GM21737 (cell line): ENCODE measurements around the gene BAZ1A.
"Not testable (repeated sequence)": the region's sequence is repeated elsewhere in the genome, so short reads cannot be mapped to it uniquely, and the experiment has no call there.

Experiments used
- ATAC-seq: cut with Tn5 transposase; IDR thresholded peaks from one replicate; pipeline ENCODE4 v1.9.1; 2021; ENCODE audit warnings: mild to moderate bottlenecking, moderate library complexity; ENCODE audit not compliant: unreplicated experiment

The BAZ1A gene

DNA sequence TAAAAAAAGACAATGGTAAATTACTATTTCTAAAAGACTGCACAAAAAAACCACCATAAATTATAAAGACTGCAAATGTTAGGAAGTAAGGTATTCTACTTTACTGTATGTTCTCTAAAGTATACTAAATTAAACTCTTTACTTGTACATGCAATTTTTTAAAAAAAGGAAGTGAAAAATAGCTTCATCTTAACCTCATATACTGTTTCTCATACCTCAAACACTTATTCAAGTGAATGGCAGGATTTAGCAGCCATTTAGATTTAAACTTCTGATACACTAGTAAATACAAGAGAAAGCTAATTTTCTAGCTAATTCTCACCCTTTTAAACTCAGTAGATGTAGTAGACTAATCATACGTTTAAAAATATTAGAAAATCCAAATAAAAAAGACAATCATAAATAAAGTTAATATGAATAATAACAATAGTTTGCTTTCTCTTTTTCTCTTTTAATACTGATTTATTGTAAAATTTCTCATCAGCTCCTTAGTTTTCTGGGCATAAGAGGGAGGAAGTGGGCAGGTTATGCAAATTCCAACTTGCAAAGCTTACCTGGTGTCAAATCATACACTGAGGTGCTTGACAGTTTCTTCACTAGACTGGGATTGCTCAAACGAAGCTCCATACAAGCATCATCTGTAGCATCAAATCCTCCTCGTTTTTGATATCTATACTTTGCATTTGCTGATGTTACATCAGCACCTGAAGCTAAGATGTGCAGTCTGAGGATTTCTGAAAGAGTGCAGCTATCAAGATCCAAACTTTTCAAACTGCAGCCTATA, 89.7 kb downstream of the BAZ1A start:
- no peak for ATAC-seq

- no peak for ATAC-seq
Measured at GRCh38 chr14:34782031-34782430, 93.1 kb downstream of the BAZ1A start.

DNA sequence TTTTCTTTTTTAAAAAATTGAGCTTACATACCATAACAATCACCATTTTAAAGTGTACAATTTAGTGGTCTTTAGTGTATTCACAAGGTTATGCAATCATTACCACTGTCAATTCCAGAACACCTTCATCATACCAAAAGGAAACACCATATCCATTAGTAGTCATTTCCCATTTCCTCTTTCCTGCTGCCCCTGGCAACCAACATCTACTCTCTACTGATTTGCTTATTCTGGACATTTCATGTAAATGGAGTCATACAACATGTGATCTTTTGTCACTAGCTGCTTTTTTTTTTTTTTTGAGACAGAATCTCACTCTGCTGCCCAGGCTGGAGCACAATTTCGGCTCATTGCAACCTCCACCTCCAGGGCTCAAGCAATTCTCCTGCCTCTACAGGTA, 93.9 kb downstream of the BAZ1A start:
- no peak for ATAC-seq

DNA sequence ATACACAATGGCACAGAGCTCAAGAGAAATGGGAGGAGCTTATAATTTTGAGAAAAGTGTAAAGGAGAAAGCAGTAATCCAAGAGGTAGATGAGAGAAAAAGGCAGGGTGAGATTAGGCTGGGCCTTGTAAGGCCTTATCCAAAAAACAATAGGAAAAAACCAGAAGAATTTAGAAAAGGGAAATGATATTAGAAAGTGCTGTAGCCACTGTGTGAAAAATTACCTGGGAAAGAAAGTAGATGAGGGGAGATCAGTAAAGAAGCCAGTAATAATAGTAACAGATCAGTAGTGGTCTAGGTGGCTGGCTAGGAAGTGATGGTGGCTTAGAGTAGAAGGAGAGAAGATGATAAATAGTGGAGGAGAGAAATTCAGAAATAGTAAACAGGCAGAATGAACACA, 94.5 kb downstream of the BAZ1A start:
- ATAC-seq: no peak

DNA sequence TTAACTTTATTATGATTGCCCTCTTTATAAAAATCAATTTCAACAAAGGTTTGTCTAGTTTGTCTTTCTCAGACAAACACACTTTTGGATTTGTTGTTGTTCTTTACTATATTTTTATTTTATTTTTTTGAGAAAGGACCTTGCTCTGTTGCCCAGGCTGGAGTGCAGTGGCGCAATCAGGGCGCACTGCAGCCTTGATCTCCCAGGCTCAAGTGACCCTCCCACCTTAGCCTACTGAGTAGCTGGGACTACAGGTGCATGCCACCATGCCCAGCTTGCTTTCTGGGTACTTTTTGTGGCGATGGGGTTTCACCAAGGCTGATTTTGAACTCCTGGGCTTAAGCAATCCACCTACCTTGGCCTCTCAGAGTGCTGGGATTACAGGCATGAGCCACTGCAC, 96.4 kb downstream of the BAZ1A start:
- no peak for ATAC-seq

GRCh38 chr14:34776611-34777010, 98.5 kb downstream of the BAZ1A start:
- ATAC-seq: no peak

DNA sequence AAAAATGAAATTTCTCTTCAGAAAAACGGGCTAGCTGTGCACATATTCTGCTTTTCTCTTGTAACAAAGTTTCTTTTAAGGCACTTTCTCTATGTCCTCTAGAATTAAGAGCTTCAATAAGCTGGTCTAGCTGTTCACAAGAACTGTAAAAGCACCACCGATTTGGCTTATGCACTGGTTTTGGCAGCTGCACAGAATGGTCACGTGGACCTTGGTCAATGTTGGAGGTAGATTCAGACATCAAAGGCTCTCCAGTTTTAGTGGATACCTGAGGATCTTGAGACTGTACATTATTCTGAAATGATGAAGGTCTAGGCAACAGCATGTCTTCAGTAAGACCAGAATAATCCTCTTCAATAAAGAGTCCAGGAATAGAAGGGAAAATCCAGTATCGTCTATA, 99.2 kb downstream of the BAZ1A start:
- ATAC-seq: no peak

GRCh38 chr14:34775342-34775741, 99.8 kb downstream of the BAZ1A start:
- no peak for ATAC-seq

DNA sequence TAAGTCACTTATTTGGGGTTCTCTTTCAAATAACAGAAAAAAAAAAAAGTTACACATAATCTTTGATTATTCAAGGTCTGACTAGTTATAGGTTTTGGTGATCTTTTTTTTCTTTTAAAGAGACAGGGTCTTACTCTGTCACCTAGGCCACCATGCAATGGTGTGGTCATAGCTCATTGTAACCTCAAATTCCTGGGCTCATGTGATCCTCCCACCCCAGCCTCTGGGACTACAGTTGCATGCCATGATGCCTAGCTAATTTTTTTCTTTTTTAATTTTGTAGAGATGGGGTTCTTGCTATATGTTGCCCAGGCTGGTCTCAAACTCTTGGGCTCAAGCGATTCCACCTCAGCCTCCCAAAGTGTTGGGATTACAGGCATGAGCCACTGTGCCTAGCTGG, 104.3 kb downstream of the BAZ1A start:
- ATAC-seq: no peak

- ATAC-seq: no peak
Measured at GRCh38 chr14:34766606-34767005, 108.6 kb downstream of the BAZ1A start.

DNA sequence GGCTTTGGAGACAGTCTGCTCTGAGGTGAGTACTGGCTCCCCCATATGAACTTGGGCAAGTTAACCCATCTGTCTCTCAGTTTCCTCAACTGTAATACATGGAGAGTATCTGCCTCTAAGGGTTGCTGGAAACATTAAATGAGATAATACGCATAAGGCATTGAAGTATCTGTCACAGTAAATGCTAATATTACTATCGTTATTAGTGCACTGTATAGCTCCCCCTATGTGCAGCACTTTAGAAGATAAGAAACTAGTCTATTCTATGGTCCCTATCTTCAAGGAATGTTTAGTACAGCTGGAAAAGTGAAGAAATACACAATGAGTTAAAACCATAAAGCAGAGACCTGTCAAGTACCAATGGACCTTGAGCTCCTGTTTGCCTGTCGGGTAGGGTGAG, 109.1 kb downstream of the BAZ1A start:
- ATAC-seq: no peak

DNA sequence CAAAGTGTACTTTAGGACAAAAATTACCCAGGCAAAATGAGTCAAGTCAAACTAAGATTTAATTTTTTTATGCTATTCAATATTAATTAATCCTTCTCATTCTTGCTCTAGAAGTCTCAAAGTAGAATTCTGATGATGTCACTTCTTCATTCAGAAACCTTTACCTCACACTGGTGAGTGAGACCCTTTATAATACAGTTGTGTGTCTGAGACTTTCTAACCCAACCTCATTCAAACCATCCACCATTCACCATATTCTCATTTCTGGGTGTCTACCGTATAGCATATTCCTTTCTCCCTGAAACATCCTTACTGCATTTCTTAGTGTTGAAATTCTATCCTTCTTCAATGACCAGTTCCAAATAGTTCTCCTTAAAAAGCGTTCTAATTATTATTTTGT, 119.9 kb downstream of the BAZ1A start:
- no peak for ATAC-seq

GRCh38 chr14:34754687-34755086, 120.5 kb downstream of the BAZ1A start:
- ATAC-seq: no peak

- no peak for ATAC-seq
Measured at GRCh38 chr14:34750670-34751069, 124.5 kb downstream of the BAZ1A start.

DNA sequence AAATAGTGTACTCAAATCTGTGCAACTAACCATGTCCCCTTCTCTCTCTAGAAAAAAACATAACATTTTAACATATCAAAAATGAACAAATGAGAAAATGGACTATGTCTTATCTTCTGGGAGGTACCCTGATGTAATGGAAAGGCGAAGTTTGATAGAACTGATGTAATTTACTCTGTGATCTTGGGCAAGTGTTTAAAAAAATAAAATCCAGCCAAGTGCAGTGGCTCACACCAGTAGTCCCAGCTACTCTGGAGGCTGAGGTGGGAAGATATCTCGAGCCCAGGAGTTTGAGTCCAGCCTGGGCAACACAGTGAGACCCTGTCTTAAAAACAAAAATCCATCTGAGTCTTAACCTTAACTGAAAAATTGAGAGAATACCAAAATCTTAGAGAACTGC, 124.9 kb downstream of the BAZ1A start:
- no peak for ATAC-seq

DNA sequence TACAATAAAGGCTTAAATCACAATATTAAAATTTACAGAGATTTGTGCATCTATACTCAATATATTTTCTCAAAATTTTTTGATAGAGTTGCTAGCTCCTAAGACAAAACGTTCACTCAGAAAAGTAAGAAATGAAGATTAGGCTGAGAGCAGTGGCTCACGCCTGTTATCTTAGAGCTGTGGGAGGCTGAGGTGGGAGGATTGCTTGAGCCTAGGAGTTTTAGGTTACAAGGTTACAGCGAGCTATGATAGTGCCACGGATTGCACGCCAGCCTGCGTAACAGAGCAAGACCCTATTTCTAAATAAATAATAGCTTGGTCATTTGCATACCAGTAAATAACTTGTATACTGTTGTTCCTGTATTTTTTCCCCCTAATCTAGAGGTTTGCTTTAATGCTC, 125.8 kb downstream of the BAZ1A start:
- ATAC-seq: no peak

- ATAC-seq: no peak
Measured at GRCh38 chr14:34742270-34743115, 132.7 kb downstream of the BAZ1A start.

- ATAC-seq: no peak
Measured at GRCh38 chr14:34741840-34742239, 133.3 kb downstream of the BAZ1A start.

DNA sequence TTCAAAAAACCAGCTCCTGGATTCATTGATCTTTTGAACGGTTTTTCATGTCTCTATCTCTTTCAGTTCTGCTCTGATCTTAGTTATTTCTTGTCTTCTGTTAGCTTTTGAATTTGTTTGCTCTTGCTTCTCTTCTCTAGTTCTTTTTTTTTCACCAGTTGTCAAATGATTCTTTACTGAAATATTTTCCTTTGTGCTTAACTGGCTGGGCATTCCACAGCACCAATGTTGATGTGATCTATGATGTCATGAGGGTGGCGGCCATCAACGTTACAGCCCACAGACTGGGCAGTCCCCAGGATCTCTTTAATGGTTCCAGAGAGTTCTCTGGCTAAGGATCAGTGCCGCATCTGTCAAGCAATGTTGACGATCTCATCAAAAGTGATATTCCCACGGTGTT, 135.0 kb downstream of the BAZ1A start:
- not testable (repeated sequence) for ATAC-seq

DNA sequence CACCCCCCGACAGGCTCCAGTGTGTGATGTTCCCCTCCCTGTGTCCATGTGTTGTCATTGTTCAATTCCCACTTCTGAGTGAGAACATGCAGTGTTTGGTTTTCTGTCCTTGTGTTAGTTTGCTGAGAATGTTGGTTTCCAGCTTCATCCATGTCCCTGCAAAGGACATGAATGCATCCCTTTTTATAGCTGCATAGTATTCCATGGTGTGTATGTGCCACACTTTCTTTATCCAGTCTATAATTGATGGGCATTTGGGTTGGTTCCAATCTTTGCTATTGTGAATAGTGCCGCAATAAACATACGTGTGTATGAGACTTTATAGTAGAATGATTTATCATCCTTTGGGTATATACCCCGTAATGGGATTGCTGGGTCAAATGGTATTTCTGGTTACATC, 138.1 kb downstream of the BAZ1A start:
- not testable (repeated sequence) for ATAC-seq

- ATAC-seq: no peak
Measured at GRCh38 chr14:34733245-34733644, 141.9 kb downstream of the BAZ1A start.

GRCh38 chr14:34732802-34733201, 142.4 kb downstream of the BAZ1A start:
- no peak for ATAC-seq
